ENCODE measurements around the gene B3GALT6. TPM values are rescaled to one million over a fixed set of nuclear protein-coding genes. Genes with fewer than 3 reads are reported as not detected.
A peak's percentile ranks its signal among the peaks of the same experiment; 100 is the strongest.

Gene B3GALT6
- total RNA-seq, 1 experiment from 2014 or later, result 20.5 TPM

GRCh38 chr1:1200876-1201810 lies 30.9 kb upstream of the B3GALT6 start:
- DNase-seq (ENCODE audit: low spot score), result no peak

GRCh38 chr1:1202831-1203560 lies 29.0 kb upstream of the B3GALT6 start:
- no peak for DNase-seq (ENCODE audit: low spot score)

- no peak for DNase-seq (ENCODE audit: low spot score)
These were observed 28.2 kb upstream of the B3GALT6 start for GRCh38 chr1:1203561-1204424.

GRCh38 chr1:1204425-1204920 lies 27.6 kb upstream of the B3GALT6 start:
- no peak for DNase-seq (ENCODE audit: low spot score)

- DNase-seq (ENCODE audit: low spot score), result no peak
These were observed 26.9 kb upstream of the B3GALT6 start for GRCh38 chr1:1204998-1205768.

- DNase-seq (ENCODE audit: low spot score), result no peak
These were observed 26.2 kb upstream of the B3GALT6 start for GRCh38 chr1:1205769-1206375.

- DNase-seq (ENCODE audit: low spot score), result no peak
These were observed 25.6 kb upstream of the B3GALT6 start, which contains the start of gene TNFRSF18 for GRCh38 chr1:1206376-1206965. Gene TNFRSF18, minus strand, starts transcription at chr1:1206592. Its CDS starts 21 bp downstream, at chr1:1206571.

GRCh38 chr1:1206966-1207531 lies 25.0 kb upstream of the B3GALT6 start:
- no peak for DNase-seq (ENCODE audit: low spot score)

- no peak for DNase-seq (ENCODE audit: low spot score)
These were observed 24.5 kb upstream of the B3GALT6 start for GRCh38 chr1:1207571-1207892.

- DNase-seq (ENCODE audit: low spot score), result peak; percentile 55
These were observed 23.2 kb upstream of the B3GALT6 start for GRCh38 chr1:1208713-1209433.

GRCh38 chr1:1210726-1211540 lies 21.1 kb upstream of the B3GALT6 start:
- no peak for DNase-seq (ENCODE audit: low spot score)

- DNase-seq (ENCODE audit: low spot score), result no peak
These were observed 20.2 kb upstream of the B3GALT6 start for GRCh38 chr1:1211541-1212441.

- no peak for DNase-seq (ENCODE audit: low spot score)
These were observed 19.2 kb upstream of the B3GALT6 start for GRCh38 chr1:1212780-1213344.

- DNase-seq (ENCODE audit: low spot score), result no peak
These were observed 18.4 kb upstream of the B3GALT6 start, which contains the start of gene TNFRSF4 for GRCh38 chr1:1213345-1214265. Gene TNFRSF4, minus strand, starts transcription at chr1:1214153. Its CDS starts 26 bp downstream, at chr1:1214127.

- no peak for DNase-seq (ENCODE audit: low spot score)
These were observed 16.9 kb upstream of the B3GALT6 start for GRCh38 chr1:1215080-1215676.
